UCSD-AML1 (cell line): ENCODE measurements around the gene ZNF618.

Source experiments
- DNase-seq: peaks from one replicate; lab custom pipeline; 2025; ENCODE audit not compliant: unreplicated experiment; lab: John Stamatoyannopoulos, UW

Gene ZNF618

GRCh38 chr9:113885183-113886025, 9.3 kb downstream of the ZNF618 start:
- no peak for DNase-seq

DNA sequence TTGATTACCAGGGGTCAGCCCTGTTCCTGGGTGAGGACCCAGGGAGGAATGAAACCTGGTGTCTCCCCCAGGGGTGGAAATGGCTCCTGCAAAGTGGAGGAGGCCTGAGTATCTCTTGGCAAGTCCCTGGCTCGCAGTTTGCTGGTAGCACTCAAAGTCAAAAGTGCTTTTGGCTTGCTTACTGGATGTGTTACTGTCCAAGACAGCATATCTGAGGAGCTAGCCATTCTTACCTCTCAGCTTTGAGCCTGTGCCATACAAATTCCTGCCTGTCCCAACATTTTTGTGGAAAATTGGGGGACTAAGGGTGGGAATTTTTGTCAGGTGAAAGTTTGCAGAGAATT, 9.9 kb downstream of the ZNF618 start:
- DNase-seq, result no peak

GRCh38 chr9:113886466-113886865, 10.4 kb downstream of the ZNF618 start:
- no peak for DNase-seq

DNA sequence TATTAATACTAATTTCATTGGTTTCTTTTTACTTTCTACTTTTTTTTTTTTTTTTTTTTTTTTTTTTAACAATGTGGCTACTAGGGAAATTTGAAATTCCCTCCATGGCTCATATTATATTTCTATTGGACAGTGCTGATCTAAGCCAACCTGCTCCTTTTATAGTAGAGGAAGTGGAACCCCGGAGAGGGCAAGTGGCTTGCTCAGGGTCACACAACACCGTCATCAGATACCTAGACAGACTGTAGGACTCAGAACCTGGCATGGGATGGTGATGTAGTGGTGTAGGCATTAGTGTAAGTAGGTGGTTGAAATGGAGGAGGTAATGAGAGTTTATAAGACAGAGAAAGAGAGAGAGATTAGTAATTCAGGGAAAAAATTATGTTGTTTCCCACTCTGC, 10.8 kb downstream of the ZNF618 start:
- DNase-seq, result no peak

DNA sequence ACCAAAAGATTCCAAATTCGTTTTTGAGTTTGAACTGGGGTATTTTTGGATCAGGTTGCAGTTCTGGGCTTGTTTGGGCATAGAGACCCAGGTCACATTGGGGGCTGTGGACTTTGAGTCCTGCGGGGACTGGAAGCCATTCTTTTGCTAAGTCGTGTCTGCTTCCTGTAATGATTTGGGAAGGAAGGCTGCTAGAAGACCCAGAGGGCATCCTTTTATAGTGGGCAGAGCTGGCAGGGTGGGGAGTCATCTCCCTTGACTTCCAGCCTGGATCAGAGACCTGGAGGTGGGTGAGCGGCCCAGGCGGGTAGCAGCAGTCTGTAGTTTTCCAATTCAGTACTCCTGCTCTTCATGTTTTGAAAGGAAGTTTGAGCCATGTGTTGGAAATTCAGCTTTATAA, 11.3 kb downstream of the ZNF618 start:
- no peak for DNase-seq

DNA sequence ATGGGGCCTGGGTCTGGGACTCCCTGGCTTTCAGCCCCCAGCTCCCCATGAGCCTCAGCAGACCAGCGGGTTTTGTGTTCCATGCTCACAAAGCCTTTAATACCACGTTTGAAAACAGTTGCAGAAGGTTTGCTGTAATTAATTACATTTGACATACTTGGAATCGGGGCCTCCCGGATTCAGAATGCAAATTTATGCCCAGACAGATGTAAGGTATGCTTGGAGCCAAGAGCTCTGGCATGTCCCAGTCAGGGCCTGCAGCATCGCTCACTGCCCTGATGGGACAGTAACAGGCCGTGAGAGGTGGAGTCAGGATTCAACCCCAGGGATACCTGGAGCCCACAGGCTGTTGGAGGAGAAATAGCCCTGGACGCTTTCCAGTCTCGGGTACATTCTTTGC, 12.2 kb downstream of the ZNF618 start:
- DNase-seq, result no peak

DNA sequence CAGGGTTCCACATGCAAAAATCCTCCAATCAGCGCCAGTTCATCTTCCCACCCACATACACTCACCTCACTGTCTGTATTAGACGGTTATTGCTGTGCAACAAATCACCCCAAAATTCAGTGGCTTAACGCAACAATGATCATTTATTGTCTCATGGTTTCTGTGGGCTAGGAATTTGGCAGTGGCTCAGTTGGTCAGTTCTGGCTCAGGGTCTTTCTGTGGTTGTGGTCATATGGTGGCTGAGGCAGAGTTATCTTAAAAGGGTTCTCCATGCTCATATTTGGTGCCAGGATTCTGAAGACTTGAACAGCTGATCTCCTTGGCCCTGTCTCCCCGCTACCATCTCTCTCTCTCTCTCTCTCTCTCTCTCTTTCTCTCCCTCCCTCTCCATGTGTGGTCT, 12.9 kb downstream of the ZNF618 start:
- DNase-seq, result no peak

DNA sequence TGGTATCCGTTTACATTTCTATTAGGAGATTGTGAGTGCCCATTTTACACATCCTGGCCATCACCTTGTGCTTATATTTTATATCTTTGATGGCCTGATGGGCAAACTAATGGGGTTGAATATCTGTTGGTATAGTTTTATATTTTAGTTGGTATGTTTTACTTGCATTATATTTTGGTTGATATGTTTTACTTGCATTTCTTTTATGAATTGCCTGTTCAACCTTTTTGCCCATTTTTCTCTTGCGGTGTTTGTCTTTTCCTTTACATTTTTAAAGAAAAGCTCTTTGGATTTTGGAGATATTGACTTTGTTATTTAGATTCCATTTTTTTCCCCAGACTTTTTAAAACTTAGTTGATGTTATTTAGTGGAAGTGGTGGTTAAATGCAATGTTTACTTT, 14.6 kb downstream of the ZNF618 start:
- no peak for DNase-seq

- no peak for DNase-seq
These were observed 16.9 kb downstream of the ZNF618 start for GRCh38 chr9:113892861-113893491.

DNA sequence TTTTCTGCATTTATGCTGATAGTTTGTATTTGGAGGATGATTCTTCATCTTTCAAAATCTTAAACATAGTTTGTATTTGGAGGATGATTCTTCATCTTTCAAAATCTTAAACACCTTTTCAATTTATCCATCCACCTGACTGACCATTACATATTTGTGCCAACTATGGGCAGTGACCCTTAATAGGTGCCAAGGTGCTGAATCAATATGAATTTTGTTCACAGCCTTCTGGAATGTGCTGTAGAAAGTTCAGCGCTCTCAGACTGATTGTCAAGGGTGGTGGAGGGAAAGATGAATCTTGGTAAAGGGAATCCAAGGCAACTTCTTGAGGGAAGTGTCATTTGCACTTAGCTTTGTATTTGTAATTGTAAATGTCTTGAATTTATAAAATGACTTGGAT, 18.1 kb downstream of the ZNF618 start:
- DNase-seq, result no peak

DNA sequence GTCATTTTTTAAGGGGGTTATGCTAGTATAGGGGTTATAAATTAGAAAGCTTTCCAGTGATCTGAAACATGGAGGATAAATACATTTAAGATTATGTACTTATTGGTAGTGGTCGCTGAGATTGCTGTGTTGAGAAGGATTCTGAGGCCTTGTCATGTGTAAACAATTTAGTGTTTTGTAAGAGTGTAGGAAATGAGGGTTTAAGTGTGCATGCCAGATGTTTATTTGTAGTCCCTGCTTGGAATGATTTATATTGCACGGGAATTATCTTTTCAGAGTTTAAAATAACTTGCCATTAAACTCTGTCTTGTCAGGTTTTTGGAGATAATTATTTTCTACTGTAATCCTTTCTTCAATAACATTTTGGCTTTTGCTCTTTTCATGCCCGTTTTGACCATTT, 19.4 kb downstream of the ZNF618 start:
- no peak for DNase-seq

DNA sequence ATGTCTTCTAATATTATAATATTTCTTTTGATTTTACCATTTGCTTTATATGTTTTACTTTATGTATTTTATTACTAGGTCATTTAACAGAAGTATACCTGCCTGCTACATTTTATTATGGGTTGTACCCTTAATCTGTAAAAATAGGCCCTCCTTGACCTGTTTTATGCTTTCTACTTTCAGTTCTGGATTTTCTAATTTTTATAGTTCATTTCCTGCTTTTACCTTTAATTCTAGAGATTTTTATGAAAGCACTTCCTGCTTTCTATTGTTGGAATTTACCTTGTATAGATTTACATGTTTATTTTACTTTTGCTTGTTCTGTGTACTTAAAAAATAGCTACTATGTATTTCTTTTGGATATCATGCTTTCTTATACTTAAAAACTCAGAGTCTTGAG, 20.6 kb downstream of the ZNF618 start:
- DNase-seq, result no peak

GRCh38 chr9:113898151-113898550, 22.0 kb downstream of the ZNF618 start:
- DNase-seq, result no peak

- no peak for DNase-seq
These were observed 22.5 kb downstream of the ZNF618 start for GRCh38 chr9:113898596-113898995.

GRCh38 chr9:113899205-113899604, 23.1 kb downstream of the ZNF618 start:
- no peak for DNase-seq

DNA sequence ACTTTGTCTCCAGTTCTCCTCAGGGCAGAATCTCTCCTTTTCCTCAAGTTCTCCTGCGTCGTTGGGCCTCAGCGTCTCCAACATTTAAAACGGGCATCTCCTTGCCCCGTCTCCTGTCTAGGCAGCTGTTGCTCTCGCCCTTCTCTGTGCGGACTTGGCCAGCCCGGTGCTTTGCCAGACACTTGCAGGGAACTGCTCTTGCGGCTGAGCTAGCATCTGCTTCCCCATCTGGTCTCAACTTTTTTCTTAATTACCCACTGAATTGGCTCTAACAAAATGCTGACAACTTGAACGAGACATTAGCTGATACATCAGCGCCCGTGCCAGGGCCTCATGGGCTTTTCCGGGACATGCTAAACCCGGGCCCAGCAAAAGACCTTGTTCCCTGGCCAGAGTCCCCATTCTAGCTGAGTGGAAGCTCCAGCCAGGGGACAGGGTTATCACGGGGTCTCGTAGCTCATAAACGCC, 25.1 kb downstream of the ZNF618 start:
- no peak for DNase-seq

DNA sequence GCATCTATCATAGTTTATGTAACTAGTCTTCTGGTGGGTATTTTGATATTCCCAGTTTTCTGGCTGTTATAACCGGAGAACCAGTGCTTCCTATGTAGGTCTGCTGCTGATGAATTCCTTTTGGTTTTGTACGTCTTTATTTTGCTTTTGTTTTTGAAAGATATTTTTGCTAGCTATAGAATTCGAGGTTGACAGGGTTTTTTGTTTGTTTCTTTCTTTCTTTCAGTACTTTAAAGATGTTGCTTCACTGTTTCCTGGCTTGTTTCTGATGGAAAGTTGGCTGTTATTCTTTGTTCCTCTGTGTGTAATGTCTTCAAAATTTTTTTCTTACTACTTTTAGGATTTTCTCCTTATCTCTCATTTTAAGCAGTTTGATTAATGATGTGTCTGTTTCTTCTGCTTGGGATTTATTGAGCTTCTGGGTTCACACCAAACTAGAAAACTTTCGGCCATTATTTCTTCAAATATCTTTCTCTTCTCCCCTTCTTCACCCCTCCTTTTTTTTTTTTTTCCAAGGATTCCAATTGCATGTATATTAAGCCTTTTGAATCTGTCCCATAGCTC, 27.5 kb downstream of the ZNF618 start:
- DNase-seq, result no peak

DNA sequence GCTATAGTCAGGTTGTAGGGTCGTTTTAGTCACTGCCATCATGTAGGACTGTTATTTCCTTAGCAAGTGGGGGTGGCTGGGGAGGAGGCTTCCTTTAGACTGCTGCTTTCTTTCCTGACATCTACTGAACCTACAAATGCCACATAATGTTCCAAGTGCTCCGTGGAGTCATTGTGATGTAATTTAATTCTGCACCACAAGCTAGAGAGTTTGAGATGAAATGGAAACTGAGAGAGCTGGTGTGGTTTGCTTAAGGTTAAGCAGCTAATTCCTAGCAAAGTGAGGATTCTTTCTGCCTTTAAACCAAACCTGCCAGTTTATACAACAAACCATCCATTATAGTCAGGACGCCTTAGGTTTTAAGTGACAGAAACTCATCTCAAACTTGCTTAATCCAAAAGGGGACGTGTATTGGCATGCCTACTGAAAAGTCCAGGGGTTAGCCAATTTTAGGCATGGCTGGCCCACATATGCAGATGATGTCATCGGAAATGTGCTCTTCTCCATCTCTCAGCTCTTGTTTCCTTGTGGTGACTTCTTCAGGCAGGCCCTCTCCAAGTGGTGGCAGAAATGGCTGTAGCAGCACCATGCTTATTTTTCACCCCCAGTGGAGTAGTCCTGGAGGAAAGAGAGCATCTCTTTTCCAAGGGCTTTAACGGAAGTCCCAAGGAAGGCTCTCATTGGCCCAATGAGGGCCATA, 30.5 kb downstream of the ZNF618 start:
- no peak for DNase-seq

GRCh38 chr9:113907282-113907681, 31.2 kb downstream of the ZNF618 start:
- DNase-seq, result no peak

GRCh38 chr9:113909421-113909820, 33.3 kb downstream of the ZNF618 start:
- no peak for DNase-seq

DNA sequence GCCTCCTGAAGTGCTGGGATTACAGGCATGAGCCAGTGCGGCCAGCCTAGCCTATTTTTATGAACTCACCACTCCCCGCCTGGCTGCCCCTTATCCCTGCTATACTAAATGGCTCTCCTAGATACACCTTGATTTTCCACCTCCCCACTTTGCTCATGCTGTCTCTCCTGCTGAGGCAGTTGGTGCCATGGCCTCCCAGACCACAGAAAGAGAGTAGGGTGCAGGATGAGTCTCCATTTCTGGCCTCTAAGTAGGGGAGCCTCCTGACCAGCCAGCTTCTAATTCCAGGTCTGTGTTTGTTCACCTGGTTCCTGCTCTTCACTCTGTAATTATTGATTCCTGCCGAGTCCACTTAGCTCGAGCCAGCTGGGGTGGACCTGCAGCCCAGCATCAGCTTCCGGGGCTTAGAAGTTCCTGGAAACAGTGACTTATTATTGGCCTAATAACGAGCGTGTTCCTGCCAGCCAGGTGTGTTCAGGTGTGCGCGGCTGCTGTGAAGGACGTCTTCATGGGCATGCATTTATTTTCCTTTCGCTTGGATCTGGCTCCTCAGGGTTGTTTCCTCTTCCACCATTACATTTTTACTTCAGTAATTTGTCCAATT, 34.0 kb downstream of the ZNF618 start:
- DNase-seq, result no peak
